HG02885 (cell line): ENCODE measurements around the gene UTS2B.
A peak's percentile ranks its signal among the peaks of the same experiment; 100 is the strongest.

Source experiments
- ATAC-seq: cut with Tn5 transposase; IDR thresholded peaks from one replicate; pipeline ENCODE4 v1.9.1; 2021; ENCODE audit warnings: mild to moderate bottlenecking; ENCODE audit not compliant: unreplicated experiment, poor library complexity

The UTS2B gene

GRCh38 chr3:191329654-191330529, at the start of gene UTS2B:
Gene UTS2B (minus strand): TSS chr3:191330526. CDS start chr3:191282189, 48,337 bp downstream.
- ATAC-seq = peak; percentile 28

GRCh38 chr3:191380001-191380400, 49.7 kb upstream of the UTS2B start:
- no peak for ATAC-seq

- ATAC-seq = no peak
Observed at GRCh38 chr3:191379446-191379845, 49.1 kb upstream of the UTS2B start.

GRCh38 chr3:191378142-191378812, 48.0 kb upstream of the UTS2B start:
- peak; percentile 33 for ATAC-seq

GRCh38 chr3:191376516-191377141, 46.3 kb upstream of the UTS2B start:
- ATAC-seq = no peak

- ATAC-seq = no peak
Observed at GRCh38 chr3:191373327-191373726, 43.0 kb upstream of the UTS2B start.

- no peak for ATAC-seq
Observed at GRCh38 chr3:191372122-191372521, 41.8 kb upstream of the UTS2B start.

GRCh38 chr3:191369616-191370010, 39.3 kb upstream of the UTS2B start:
- ATAC-seq = no peak

GRCh38 chr3:191368755-191369615, 38.7 kb upstream of the UTS2B start:
- no peak for ATAC-seq

- ATAC-seq = no peak
Observed at GRCh38 chr3:191366675-191367074, 36.3 kb upstream of the UTS2B start.

- ATAC-seq = no peak
Observed at GRCh38 chr3:191363221-191363620, 32.9 kb upstream of the UTS2B start.

- no peak for ATAC-seq
Observed at GRCh38 chr3:191362524-191363090, 32.3 kb upstream of the UTS2B start.

GRCh38 chr3:191362037-191362436, 31.7 kb upstream of the UTS2B start:
- no peak for ATAC-seq

GRCh38 chr3:191361456-191361855, 31.1 kb upstream of the UTS2B start:
- no peak for ATAC-seq

- no peak for ATAC-seq
Observed at GRCh38 chr3:191360620-191361019, 30.3 kb upstream of the UTS2B start.

- peak; percentile 42 for ATAC-seq
Observed at GRCh38 chr3:191358929-191359328, 28.6 kb upstream of the UTS2B start.

GRCh38 chr3:191357909-191358308, 27.6 kb upstream of the UTS2B start:
- no peak for ATAC-seq

- ATAC-seq = peak; percentile 23
Observed at GRCh38 chr3:191356631-191357439, 26.5 kb upstream of the UTS2B start.

- peak; percentile 80 for ATAC-seq
Observed at GRCh38 chr3:191355406-191355805, 25.1 kb upstream of the UTS2B start.
